Cerebellar nuclear complex (tissue), 1 donor: ENCODE measurements around the gene TPSAB1.

Source experiments
- DNase-seq, 2 experiments: peaks; one replicate each; lab custom pipeline; 2025; lab: John Stamatoyannopoulos, UW

The TPSAB1 gene

GRCh38 chr16:1210461-1210860 lies 30.0 kb upstream of the TPSAB1 start:
- DNase-seq = no peak

- no peak for DNase-seq
Measured at GRCh38 chr16:1211451-1212268, 28.8 kb upstream of the TPSAB1 start.

- no peak for DNase-seq
Measured at GRCh38 chr16:1212616-1213194, 27.8 kb upstream of the TPSAB1 start.

- DNase-seq = no peak
Measured at GRCh38 chr16:1213231-1213630, 27.3 kb upstream of the TPSAB1 start.

GRCh38 chr16:1213796-1214372 lies 26.6 kb upstream of the TPSAB1 start:
- no peak for DNase-seq

GRCh38 chr16:1214719-1215118 lies 25.8 kb upstream of the TPSAB1 start:
- DNase-seq = no peak

- no peak for DNase-seq
Measured at GRCh38 chr16:1215574-1216295, 24.8 kb upstream of the TPSAB1 start.

- DNase-seq = no peak
Measured at GRCh38 chr16:1216296-1216619, 24.2 kb upstream of the TPSAB1 start.

- no peak for DNase-seq
Measured at GRCh38 chr16:1216681-1217400, 23.7 kb upstream of the TPSAB1 start.

GRCh38 chr16:1217526-1217925 lies 23.0 kb upstream of the TPSAB1 start:
- DNase-seq = no peak

GRCh38 chr16:1218061-1218929 lies 22.2 kb upstream of the TPSAB1 start:
- no peak for DNase-seq

GRCh38 chr16:1218930-1219611 lies 21.4 kb upstream of the TPSAB1 start:
- DNase-seq = no peak

- DNase-seq = no peak
Measured at GRCh38 chr16:1220098-1220728, 20.3 kb upstream of the TPSAB1 start.

- no peak for DNase-seq
Measured at GRCh38 chr16:1220841-1221627, 19.5 kb upstream of the TPSAB1 start.

GRCh38 chr16:1221628-1222552 lies 18.6 kb upstream of the TPSAB1 start:
- DNase-seq = no peak

- DNase-seq = no peak
Measured at GRCh38 chr16:1222553-1223354, 17.8 kb upstream of the TPSAB1 start.
